NCI-H226 (cell line): ENCODE data around the gene POU2F3.
"Not testable (repeated sequence)": the region's sequence is repeated elsewhere in the genome, so short reads cannot be mapped to it uniquely, and the experiment has no call there.

ENCODE experiments used
- DNase-seq: peaks from one replicate; pipeline ENCODE4 v3.0.0-alpha.2; 2015

Gene POU2F3

GRCh38 chr11:120226714-120227113 lies 13.2 kb upstream of the POU2F3 start:
- no peak for DNase-seq

GRCh38 chr11:120227228-120227852 lies 12.6 kb upstream of the POU2F3 start:
- no peak for DNase-seq

GRCh38 chr11:120228794-120229384 lies 11.1 kb upstream of the POU2F3 start:
- DNase-seq = no peak

GRCh38 chr11:120229451-120230424 lies 10.2 kb upstream of the POU2F3 start:
- no peak for DNase-seq

DNA sequence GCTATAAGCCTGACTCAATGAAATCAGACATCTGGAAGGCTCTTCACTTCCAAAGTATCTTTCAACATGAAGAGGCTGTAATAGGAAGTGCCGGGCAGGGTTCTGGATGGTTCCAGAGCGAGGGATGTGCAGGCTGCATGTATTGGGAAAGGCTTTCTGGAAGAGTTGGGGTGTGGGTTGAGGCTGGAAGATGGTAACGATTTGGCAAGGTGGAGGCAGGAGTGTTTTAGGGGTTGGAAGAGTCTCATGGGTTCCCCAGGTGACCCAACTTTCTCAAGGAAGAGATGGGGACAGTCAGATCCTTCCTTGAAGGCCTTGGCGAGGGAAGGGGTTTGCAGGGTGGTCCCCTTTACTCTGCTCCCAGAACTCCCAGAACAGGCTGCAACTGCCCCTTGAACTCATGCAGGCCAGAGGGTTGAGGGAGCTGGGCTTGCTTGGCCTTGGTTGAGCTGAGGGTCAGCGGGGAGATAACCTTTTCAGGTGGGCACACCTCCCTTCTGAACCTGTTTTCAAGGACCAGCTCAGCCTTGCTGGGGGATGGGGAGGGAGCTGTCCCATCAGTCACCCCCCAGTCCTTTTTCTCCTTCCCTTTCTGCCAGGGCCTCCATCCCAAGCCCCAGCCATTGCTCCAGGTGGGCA lies 9.4 kb upstream of the POU2F3 start:
- DNase-seq = no peak

- peak; percentile 45 for DNase-seq
These were observed 8.0 kb upstream of the POU2F3 start for GRCh38 chr11:120231963-120232362.

DNA sequence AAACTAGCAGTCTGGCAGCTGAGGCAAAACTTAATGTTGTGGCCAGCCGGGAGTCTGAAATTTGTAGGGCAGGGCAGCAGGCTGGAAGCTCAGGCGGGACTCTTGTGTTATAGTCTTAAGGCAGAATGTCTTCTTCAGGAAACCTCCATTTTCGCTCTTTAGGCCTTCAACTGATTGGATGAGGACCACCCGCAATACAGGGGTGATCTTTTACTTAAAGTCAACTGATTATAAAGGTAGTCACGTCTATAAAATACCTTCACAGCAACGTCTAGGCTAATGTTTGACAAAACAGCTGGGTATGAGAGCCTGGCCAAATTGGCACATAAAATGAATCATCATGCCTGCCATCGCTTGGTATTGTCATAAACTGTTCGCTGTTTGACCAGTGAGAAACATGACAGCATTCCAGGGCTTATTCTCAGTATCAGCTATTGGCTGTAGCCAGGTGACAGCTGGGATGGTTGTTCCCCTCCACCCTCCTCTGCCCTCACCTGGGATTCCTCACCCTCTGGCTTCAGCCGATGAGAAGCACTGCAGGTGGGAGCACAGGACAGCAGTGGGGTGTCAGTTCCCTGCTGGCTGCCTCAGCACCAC lies 6.6 kb upstream of the POU2F3 start:
- DNase-seq = no peak

- peak; percentile 25 for DNase-seq
These were observed 4.8 kb upstream of the POU2F3 start for GRCh38 chr11:120235024-120235628.

DNA sequence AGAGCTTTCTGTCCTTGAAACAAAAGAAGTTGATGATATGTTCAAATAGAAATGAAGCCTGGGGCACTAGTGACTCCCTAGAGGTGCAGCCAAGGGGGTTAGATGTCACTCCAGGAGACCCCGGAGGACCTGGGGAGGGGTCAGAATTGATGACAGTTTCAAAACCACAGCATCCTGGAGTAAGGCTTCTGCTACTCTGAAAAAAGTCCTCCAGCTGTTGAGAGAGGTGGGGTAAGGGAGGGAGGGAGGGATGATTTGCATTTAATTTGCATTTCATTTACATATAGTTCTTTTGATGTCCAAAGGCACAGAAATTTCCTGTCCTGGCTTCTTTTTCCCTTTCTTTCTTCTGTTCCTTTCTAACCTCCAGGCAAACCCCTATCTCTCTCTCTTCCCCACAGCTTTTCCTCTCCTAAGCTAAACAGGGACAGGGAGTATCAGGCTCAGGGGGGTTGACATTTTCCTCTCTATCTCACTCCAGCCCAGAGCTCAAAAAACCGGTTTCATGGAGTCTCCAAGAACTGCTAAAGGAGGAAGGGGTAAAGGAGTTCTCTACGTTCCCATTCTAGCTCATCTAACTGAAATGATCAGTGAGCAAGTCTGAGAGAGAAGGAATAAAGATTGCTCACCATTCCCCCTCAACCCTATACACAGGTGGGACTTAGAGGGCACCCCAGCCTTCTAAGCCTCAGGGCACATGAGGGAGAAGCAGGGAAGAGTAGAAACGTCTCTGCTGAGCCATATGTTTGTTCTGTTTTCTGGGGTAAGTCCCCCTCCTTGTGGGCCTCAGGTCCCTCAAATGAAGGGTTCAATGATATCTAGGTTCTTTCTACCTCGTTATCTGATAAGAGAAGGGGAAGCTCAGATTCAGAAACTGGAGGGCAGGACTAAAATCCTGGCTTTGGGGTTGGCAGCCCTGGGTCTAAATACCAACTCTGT lies 3.5 kb upstream of the POU2F3 start:
- DNase-seq = peak; percentile 91

- DNase-seq = no peak
These were observed 846 bp upstream of the POU2F3 start for GRCh38 chr11:120238968-120239620.

DNA sequence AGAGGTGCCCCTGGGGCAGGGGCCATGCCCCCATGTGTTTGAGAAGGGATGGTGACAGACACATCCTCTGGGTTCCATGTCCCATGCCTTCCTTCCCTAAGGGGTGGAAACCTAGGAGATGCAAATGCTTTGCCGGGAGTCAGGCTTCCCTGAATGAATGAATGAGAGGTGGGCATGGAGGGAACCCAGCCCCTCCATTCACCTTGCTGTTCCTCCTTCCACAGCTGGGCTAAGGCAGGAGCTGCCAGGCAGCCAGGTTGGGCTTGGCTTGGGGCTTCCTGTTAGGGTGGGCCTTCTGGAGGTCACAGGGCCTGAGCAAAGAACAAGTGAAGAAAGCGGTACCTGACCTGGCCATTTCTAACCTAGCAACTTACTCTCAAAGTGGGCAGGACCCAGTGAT lies 926 bp downstream of the POU2F3 start:
- no peak for DNase-seq

GRCh38 chr11:120241277-120241676 lies 1.3 kb downstream of the POU2F3 start:
- no peak for DNase-seq

GRCh38 chr11:120243221-120243620 lies 3.3 kb downstream of the POU2F3 start:
- DNase-seq = no peak

DNA sequence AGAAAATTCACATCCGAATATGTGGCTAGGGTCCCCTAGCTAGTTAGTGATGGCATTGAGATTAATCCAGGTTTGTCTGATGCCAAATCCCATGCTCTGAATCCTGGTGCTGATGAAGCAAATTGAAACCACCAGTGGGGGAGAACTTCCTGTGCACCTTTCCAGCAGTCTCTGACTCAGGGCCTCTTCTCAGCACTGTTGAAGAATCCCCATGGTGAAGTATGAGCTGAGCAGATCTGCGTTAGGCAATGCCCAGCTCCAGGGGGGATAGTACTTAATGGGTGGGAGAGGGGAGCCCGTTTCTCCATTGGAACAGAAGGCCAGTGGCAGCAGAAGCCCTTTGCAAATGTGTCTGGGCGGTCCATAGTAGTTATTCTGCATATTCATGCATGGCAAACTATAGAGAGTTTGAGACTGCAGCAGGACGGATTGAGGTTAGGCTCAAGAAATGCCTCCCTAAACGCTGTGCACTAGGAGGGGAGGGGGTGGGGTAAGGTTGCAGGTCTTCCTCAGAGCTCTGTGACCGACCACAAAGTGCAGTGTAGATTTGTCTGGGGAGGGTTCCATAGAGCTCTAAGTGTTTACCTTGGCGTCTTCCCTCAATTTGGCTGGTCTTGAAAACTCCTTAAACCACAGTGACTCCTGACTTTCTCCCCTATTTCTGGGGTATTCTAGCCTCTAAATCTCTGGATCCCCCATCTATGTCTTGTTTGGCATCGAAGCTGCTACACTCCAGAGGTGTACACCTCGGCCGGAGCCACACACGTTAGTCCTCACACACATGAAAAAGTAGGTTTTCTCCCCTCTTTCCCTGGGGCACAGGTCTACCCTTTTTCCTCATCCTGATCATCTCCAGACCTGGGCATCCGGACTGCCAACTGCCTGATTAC lies 4.8 kb downstream of the POU2F3 start:
- peak; percentile 73 for DNase-seq

- DNase-seq = no peak
These were observed 5.5 kb downstream of the POU2F3 start for GRCh38 chr11:120245434-120245833.

- DNase-seq = peak; percentile 14
These were observed 8.8 kb downstream of the POU2F3 start for GRCh38 chr11:120248551-120249278.

GRCh38 chr11:120249279-120250262 lies 9.6 kb downstream of the POU2F3 start:
- DNase-seq = no peak

DNA sequence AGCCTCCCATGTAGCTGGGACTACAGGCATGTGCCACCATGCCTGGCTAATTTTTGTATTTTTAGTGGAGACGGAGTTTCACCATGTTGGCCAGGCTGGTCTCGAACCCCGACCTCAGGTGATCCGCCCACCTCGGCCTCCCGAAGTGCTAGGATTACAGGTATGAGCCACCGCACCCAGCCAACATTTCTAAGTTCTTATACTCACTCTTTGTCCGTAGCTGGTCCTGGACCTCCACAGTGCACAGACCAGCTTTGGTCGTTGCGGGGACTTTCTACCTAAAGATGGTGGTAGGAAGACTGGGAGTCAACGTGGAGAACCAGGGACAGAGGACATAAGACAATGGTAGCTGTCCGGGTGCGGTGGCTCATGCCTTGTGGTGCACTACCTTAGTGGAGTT lies 13.4 kb downstream of the POU2F3 start:
- not testable (repeated sequence) for DNase-seq
